ENCODE data around the gene MS4A6E. TPM values are rescaled to one million over a fixed set of nuclear protein-coding genes. Genes with fewer than 3 reads are reported as not detected.

MS4A6E gene
- total and polyA plus RNA-seq, 2 experiments from 2014 or later, result not detected

GRCh38 chr11:60339356-60339755 lies 12.3 kb downstream of the MS4A6E start:
- peaks cover 12% of the 10 kb centered on the region; the same call in 2 of the 3 replicates for H3K4me1 Mint-ChIP-seq
- Histone ChIP-seq H3K79me2 (replicated peaks; ENCODE audit: insufficient read depth) (no peaks in the 10 kb centered on the region), H3K9me2 (ENCODE audit: insufficient read depth) (no peaks in the 10 kb centered on the region), H3K4me1 (ENCODE audit: insufficient read depth) (no peaks in the 10 kb centered on the region), H2AFZ (no peak overlapping the region), H3K4me3 (no peak overlapping the region), H3K4me2 (no peak overlapping the region), H3K27me3 (ENCODE audit: insufficient read depth) (no peaks in the 10 kb centered on the region), H3K36me3 (ENCODE audit: insufficient read depth) (no peaks in the 10 kb centered on the region), H3K27ac (ENCODE audit: low read depth) (no peak overlapping the region), H3F3A (replicated peaks; ENCODE audit: low read depth) (no peaks in the 10 kb centered on the region), H4K20me1 (replicated peaks; ENCODE audit: insufficient read depth) (no peaks in the 10 kb centered on the region)
- peaks cover 3% of the 10 kb centered on the region; the same call in 2 of the 3 replicates for H3K9me3 Mint-ChIP-seq
- H3K36me3 Mint-ChIP-seq (ENCODE audit: low read depth), result no peaks in the 10 kb centered on the region
- DNase-seq (ENCODE audit: low spot score) (no peak), ATAC-seq (no peak)
- TF ChIP-seq CREB1 (CRISPR knock-in tag; IDR thresholded peaks at IDR 0.05; ENCODE audit: low read depth) (no peak), EZH2 (IDR thresholded peaks at IDR 0.05; ENCODE audit: low read depth, unreplicated experiment) (no peak), EZH2phosphoT487 (IDR thresholded peaks at IDR 0.05; ENCODE audit: unreplicated experiment) (no peak), ZNF462 (CRISPR knock-in tag; IDR thresholded peaks at IDR 0.05) (no peak), CTCF (conservative IDR thresholded peaks at IDR 0.05; ENCODE audit: low read depth in 2 of 2) (no peak)
- no peaks in the 10 kb centered on the region for H3K27me3 Mint-ChIP-seq (ENCODE audit: insufficient read depth, low read depth, poor library complexity)
- no peak overlapping the region for H3K4me3 Mint-ChIP-seq
- H3K27ac Mint-ChIP-seq, result no peak overlapping the region

Data from GM23338 (cell line).